NCI-H748 (cell line): ENCODE data around the gene NUDT19.
A peak's percentile ranks its signal among the peaks of the same experiment; 100 is the strongest.
"Not testable (repeated sequence)": the region's sequence is repeated elsewhere in the genome, so short reads cannot be mapped to it uniquely, and the experiment has no call there.

ENCODE experiments used
- DNase-seq: peaks from one replicate; lab custom pipeline; 2025; ENCODE audit not compliant: unreplicated experiment; lab: John Stamatoyannopoulos, UW

The NUDT19 gene

DNA sequence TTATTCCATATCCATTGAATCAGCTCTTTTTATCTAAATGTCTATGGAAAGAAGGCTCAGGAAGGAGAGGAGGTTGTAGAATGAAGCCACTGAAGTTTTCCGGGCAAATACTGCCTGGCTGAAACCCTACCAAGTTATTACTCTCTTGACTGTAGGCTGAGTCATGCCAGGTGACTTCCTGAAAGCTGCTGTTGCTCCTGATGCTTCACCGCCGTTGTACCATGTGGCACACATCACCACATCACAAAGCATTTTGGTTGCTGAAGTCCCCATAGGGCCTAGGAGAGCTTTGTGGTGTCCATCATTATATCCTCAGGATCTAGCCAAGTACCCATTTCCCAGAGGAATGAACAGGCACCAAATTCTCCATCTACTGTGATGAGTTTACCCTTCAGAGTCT, 16.8 kb downstream of the NUDT19 start:
- DNase-seq, result no peak

DNA sequence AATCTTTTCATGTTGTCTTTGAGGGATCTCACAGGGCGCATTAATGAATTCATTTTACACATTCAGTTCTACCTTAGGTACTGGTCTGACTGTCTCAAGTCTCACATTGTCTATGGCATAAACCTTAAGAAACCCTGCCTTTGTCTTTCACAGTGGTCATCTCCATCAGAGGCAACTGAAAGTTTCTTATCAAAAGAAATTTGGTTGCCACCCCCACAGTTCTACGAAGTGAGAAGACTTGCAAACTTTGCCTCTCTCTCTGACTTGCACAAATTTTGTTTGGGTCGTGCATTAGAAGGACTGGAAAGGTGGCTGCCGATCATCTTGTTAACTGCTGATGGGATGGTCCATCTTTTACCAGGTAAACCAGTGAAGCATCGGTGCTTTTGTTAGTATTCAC, 17.4 kb downstream of the NUDT19 start:
- DNase-seq, result no peak

DNA sequence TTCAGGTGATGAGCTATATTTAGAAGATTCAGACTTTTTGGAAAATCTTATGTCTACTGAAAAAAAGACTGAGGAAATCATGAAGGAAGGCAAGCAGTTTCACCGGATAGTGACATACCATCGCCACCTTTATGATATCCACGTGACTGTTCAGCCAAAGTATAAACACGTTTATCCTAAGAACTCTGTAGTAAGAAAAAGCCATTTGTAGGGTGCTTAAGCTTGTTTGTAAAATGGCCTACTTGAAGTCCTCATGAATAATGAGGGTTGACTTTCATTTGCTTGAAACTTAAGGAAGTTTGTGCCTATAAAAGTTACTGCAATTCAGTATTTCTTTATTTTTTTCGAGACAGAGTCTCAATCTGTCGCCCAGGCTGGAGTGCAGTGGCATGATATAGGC, 20.1 kb downstream of the NUDT19 start:
- no peak for DNase-seq

DNA sequence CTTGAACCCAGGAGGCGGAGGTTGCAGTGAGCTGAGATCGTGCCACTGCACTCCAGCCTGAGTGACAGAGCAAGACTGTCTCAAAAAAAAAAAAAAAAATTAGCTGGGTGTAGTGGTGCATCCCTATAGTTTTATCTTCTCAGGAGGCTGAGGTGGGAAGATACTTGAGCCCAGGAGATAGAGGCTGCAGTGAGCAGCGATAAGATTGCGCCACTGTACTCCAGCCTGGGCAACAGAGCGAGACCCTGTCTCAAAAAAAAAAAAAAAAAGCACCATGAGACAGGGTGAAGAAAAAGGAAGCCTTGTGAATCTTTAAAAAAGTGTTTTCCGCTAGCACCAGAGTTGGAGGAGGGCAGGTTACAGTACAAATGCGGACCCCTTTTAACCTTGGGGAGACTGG, 24.6 kb downstream of the NUDT19 start:
- not testable (repeated sequence) for DNase-seq

DNA sequence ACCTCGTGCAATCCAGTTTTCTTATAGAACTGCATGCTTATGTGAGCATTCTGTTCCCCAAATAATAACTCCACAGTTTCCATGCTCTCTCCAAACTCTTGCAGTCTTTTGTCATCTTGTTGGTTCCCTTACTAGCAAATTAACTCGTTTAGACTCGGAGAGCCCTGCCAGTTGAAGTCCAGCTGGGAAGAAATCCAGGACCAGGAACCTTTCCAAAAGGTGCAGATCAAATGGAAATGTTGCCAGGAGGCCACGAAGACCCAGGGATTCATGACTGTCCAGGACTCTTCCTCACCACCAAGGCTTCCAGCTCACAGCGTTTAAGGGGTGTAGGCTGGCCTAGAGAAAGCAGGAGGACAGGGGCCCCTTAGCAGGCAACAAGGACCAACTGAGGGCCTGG, 25.9 kb downstream of the NUDT19 start:
- DNase-seq, result no peak

DNA sequence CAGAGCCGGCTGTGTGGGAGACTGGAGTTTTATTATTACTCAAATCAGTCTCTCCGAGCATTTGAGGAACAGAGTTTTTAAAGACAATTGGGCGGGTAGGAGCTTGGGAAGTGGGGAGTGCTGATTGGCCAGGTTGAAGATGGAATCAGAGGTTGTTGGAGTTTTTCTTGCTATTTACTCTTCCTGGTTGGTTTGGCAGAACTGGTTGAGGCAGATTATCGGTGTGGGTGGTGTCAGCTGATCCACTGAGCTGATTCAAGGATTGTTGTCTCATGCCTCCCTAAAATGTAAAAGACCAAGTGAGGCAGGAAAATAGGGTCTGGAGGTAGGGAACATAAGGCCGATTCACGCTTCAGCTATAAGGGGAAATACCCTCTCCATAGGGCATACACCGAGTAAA, 26.7 kb downstream of the NUDT19 start:
- no peak for DNase-seq

DNA sequence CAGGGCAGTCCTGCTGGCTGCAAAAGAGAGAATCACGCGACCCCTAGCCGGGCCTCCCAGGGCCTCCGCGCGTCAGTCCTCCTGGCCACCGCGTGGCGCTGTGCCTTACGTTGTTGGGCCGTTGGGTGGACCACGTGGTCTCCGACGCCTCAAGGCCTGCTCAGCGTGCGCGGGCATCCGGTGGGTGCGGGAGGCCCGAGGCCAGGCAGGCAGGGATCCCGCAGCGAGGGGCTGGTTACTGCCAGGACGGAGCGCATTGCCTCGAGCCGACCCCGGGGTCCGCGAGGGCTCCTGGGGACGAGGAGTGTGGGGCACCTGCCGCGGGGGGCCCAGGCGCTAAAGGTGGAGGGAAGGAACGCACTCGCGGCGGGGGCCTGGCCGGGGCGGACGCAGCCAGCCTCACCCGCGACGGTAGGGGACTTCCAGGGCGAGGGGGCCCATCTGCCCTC, 28.0 kb downstream of the NUDT19 start, which contains the start of gene TDRD12:
Gene TDRD12 (plus strand): TSS at position 157 of the 449 bp plus-strand sequence. CDS start 306 bp downstream, outside the sequence.
- no peak for DNase-seq

DNA sequence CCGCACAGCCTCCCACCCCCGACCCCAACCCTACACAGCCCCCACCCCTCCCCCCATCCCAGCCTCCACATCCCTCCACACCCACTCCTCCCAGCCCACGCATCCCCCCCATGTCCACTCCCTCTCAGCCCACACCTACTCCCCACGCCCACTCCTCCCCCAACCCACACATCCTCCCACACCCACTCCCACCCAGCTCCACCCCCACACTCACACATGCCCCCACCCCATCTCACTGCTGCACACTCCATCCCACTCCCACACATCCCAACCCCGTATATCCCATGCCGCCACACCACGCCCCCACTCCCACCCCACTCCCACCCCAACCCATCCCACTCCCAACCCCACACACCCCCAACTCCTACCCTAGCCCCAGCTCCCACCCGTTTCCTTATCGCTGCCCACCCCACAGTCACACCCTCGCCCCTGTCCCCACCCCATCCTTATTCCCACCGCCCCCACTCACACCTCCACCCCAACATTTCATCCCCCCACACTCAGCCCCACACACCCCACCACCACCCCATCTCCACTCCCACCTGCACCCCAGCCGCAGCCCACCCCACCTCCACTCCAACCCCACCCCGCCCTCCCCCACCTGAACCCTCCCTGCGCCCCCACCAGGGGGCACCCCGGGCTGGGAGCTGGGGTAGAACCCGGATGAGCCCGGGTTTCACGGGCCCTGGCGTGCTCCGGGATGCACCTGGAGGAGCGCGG, 28.8 kb downstream of the NUDT19 start:
- DNase-seq, result no peak

DNA sequence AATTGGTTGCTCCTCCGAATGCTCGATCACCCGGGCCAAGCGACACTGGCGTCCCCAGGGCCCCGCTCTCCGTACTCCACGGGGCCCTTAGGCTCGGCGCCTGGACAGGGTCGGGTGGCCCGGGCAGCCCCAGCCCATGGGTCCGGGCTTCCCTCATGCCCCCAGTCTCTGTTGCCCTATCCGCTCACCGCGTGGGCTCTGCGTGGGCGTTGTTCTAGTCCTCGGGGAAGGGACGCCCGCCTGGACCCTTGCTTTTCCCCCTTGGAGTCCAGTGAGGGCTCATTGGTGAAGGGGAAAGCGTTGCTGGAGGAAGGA, 29.3 kb downstream of the NUDT19 start:
- no peak for DNase-seq

DNA sequence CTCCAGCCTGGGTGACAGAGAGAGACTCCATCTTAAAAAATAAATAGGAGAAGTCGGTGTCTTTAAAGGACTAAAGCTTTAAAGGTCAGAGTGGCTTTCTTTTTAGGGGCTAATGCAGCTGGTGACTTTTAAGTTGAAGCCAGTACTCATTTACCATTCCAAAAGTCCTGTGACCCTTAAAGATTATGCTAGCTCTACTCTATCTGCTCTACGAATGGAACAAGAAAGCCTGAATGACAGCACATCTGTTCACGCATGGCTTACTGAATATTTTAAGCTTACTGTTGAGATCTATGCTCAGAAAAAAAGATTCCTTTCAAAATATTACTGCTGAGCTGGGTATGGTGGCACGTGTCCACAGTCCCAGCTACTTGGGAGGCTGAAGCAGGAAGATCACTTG, 44.3 kb downstream of the NUDT19 start:
- no peak for DNase-seq

DNA sequence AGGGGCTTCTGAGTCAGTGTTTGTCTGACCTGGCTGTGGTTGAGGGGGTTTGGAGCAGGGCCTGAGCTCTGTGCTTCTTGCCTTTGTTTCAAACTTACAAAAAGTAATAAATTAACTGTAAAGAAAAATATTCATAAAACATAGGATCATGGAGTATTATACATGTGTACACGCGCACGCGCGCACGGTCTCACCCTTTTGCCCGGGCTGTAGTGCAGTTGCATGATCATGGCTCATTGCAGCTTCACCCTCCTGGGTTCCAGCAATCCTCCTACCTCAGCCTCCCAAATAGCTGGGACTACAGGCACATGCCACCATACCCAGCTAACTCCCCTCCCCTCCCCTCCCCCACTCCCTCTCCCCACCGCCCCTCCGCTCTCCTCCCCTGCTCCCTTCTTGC, 51.4 kb downstream of the NUDT19 start:
- no peak for DNase-seq

DNA sequence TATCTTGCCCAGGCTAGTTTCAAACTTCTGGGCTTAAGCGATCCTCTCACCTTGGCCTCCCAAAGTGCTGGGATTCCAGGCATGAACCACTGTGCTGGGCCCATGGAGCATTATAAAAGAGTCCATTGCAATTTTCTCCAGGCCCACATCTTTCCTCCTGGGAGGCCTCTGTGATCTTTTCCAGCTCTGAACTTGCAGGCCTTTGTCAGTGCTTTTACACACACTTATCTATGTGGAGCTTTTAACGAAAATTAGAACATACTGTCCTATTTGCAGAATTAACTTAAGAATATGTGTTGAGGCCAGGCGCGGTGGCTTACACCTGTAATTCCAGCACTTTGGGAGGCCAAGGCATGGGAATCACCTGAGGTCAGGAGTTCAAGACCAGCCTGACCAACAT, 51.8 kb downstream of the NUDT19 start:
- no peak for DNase-seq

DNA sequence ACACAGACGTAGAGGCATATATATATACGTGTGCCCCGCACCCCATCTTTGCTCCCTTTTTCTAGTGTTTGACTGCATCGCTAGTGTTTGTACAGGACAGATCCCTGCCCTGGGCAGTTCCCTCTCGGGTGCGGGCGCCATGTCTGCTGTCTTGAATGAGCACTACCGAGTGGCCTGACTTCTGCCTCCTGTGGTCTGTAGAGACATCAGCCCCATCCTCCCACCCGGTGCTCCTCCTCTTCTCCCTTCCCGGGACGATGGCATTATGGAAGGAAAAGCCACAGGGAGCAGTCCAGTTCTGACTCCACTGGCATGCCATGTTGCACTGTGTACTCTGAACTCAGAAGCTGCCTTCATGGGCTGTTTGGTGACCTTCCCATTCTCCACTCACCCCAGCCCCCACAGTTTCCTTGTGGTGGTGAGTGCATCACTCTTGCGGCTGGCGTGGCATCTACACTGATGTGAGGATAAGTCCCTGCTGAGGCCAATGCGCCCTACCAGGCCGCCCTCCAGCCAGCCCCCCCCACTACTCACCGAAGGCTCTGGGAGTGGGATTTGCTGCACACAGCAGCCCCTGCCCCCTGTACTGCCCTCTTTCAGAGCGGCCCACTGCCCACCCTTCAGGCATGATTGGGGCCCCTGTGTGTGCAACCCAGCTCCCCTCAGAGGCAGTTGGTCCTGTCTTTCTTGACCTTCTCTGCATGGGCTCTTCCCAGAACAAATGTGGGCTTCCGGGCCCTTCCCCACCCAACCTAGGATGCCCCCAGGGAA, 53.1 kb downstream of the NUDT19 start:
- no peak for DNase-seq

DNA sequence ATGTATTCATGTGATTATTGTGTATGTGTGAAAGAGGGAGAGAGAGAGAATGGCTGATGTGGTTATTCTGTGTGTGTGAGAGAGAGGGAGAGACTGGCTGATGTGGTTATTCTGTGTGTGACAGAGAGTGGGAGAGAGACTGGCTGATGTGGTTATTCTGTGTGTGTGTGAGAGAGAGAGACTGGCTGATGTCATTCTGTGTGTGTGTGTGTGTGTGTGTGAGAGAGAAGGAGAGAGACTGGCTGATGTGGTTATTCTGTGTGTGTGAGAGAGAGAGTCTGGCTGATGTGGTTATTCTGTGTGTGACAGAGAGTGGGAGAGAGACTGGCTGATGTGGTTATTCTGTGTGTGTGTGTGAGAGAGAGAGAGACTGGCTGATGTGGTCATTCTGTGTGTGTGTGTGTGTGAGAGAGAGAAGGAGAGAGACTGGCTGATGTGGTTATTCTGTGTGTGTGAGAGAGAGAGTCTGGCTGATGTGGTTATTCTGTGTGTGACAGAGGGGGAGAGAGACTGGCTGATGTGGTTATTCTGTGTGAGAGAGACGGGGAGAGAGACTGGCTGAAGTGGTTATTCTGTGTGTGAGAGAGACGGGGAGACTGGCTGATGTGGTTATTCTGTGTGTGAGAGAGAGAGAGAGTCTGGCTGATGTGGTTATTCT, 54.1 kb downstream of the NUDT19 start:
- DNase-seq, result not testable (repeated sequence)

DNA sequence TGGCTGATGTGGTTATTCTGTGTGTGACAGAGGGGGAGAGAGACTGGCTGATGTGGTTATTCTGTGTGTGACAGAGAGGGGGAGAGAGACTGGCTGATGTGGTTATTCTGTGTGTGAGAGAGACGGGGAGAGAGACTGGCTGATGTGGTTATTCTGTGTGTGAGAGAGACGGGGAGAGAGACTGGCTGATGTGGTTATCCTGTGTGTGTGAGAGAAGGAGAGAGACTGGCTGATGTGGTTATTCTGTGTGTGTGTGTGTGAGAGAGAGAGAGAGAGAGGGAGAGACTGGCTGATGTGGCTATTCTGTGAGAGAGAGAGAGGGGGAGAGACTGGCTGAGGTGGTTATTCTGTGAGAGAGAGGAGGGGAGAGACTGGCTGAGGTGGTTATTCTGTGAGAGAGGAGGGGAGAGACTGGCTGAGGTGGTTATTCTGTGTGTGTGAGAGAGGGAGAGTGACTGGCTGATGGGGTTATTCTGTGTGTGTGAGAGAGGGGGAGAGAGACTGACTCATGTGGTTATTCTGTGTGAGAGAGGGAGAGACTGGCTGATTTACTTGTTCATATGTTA, 55.1 kb downstream of the NUDT19 start:
- DNase-seq, result not testable (repeated sequence)

DNA sequence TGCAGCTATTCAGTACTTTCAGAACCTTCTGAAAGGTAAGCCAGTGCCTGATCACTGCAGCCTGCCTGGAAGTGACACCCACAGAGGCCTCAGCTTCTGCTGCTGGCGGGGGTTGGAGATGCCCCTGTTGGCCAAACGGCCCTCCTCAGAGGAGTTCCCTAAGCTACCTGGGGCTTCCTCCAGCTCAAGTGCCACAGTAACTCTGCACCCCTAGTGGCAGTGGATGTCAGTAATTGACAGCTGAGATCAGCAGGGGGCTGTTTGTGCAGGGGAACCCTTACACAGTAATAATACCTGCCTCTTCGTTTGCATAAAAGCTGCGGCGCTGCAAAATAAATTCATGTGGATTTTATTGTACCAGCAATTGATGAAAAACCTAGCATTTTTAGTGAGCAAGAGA, 56.9 kb downstream of the NUDT19 start:
- peak; percentile 13 for DNase-seq

DNA sequence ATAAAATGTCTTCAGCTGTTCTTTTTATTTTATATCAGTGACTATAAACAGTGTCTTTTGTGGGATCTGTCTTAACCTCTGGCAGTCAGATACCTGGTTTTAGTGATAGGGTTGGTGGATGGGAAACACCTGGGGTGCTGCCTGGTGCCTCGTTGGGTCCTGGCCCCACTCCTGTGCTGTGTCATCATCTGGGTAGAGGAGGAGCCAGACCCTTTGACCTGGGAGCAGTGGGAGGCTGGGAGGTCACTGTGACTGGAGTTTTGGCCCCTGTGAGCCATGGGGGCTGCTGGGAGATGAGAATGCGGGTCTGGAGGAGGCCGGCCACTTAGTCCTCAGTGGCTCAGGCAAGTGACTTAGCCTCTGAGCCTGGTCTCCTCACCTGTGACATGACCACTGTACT, 57.3 kb downstream of the NUDT19 start:
- DNase-seq, result no peak

DNA sequence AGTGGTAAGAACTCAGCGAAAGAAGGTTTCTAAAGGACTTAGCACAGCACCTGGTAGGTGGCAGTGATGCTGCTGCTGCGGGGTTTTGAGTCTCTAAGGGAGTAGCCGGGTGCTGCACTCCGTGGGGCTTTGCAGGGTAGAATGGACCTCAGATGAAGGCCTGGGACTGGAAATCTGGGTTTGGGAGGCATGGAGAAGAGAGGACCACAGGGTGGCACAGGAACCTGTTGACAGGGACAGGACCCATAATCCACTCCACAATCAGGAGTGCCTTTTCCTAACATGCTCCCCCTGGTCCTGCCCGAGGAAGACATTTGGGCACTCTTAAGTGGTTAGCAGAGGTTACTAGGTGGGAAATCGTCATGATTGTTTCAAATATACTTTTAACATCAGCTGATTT, 57.7 kb downstream of the NUDT19 start:
- no peak for DNase-seq

DNA sequence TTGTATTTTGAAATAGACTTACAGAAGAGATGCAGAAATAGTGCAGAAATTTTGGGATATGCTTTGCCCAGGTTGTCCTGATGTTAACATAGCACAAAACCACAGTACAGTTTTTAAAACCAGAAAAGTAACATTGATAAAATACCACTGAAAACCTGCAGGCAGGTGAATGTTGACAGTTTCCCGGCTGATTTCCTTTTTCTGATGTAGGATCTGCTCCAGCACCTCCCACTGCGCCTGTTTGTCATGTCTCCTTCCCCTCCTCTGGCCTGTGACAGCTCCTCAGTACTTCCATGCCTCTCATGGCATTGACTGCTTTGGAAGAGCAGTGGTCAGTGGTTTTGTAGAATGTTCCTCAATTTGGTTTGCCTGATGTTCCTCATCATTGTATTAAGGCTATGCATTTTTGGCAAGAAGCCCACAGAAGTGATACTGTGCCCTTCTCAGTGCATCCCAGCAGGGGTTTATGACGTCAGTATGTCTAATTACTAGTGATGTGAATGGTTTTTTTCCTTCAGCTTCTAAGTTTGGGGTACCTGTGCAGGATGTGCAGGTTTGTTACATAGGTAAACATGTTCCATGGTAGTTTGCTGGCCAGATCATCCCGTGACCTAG, 58.9 kb downstream of the NUDT19 start:
- DNase-seq, result peak; percentile 40

DNA sequence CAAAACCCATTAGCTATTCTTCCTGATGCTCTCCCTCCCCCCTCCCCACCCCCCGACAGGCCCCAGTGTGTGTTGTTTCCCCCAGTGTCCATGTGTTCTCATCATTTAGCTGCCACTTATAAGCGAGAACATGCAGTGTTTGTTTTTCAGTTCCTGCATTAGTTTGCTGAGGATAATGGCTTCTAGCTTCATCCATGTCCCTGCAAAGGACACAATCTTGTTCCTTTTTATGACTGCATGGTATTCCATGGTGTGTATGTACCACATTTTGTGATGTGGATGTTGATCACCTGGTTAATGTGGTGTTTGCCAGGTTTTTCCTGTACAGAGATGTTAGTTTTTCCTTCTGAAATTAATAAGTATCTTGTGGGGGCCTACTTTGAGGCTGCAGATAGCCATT, 59.4 kb downstream of the NUDT19 start:
- DNase-seq, result no peak

DNA sequence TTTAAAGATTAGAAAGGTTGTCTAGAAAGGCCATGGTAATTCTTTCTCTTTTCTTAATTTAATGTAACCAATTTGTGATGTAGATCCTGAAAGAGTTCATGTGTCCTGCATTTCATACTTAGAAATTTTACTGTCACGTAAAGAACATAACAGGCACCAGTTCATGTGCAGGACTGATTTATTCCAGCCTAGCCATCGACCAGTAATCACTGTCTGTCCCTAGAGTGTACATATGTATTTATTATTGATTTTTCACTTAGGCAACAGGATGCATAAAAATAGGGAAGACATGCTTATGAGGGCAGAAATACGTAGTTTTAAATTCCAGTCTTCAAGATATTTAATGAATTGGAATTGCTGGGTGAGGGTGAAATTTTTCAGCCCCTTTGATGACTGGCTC, 65.6 kb downstream of the NUDT19 start:
- no peak for DNase-seq
